ENCODE results near the gene EPAS1. TPM values are rescaled to one million over a fixed set of nuclear protein-coding genes. Genes with fewer than 3 reads are reported as not detected.

The EPAS1 gene
- total RNA-seq, 1 experiment from 2014 or later, result 77.3 TPM

DNA sequence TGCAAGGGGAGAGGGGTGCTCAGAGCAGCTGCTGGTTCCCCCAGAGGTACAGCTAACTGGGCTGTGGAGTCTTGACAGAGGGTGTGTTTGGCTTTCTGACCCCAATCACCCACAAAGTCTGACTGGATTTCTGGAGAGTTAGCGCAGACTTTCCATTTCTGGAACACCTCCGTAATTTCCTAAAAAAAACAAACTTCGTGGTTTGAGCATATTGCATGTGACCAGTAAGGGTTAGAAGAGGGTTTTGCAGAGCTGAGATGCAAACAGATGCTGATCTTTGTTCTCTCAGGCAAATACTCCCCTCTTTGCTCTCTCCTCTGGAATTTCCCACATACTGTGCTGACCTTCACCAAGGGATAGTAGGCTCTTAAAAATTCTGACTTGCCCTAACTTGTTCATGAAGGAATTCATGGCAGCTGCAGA is 137.7 kb downstream of the EPAS1 start:
- no peak overlapping the region for H3K4me3 Mint-ChIP-seq (ENCODE audit: unreplicated experiment)

DNA sequence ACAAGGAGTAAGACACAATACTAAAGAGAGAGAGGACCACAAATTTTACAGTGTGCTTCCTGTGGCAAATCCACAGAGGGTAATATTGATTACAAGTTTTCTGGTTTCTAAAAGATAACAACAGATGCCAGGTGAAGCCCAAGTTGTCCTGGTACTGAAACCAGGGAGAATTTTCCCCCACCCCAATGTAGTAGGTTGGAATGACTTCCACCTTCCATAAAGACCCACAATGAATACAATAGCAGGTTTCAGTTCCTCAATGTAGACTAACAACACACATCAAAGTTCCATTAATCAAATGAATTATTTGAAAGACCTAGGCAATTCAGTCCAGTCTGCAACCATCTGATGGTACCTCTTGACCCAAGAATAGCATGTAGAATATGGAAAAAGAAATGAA is 138.1 kb downstream of the EPAS1 start:
- Mint-ChIP-seq H3K27me3 (ENCODE audit: insufficient read depth, unreplicated experiment) (peaks cover 2% of the 10 kb centered on the region), H3K27ac (ENCODE audit: unreplicated experiment) (peak overlapping the region; percentile 22), H3K4me1 (ENCODE audit: low read depth, unreplicated experiment) (peaks cover 27% of the 10 kb centered on the region), H3K36me3 (ENCODE audit: insufficient read depth, unreplicated experiment) (no peaks in the 10 kb centered on the region), H3K4me3 (ENCODE audit: unreplicated experiment) (no peak overlapping the region), H3K9me3 (ENCODE audit: unreplicated experiment) (peaks cover 17% of the 10 kb centered on the region)
- CTCF ChIA-PET, result no interaction called here
- TF ChIP-seq, protein P1, sequence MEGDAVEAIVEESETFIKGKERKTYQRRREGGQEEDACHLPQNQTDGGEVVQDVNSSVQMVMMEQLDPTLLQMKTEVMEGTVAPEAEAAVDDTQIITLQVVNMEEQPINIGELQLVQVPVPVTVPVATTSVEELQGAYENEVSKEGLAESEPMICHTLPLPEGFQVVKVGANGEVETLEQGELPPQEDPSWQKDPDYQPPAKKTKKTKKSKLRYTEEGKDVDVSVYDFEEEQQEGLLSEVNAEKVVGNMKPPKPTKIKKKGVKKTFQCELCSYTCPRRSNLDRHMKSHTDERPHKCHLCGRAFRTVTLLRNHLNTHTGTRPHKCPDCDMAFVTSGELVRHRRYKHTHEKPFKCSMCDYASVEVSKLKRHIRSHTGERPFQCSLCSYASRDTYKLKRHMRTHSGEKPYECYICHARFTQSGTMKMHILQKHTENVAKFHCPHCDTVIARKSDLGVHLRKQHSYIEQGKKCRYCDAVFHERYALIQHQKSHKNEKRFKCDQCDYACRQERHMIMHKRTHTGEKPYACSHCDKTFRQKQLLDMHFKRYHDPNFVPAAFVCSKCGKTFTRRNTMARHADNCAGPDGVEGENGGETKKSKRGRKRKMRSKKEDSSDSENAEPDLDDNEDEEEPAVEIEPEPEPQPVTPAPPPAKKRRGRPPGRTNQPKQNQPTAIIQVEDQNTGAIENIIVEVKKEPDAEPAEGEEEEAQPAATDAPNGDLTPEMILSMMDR (IDR thresholded peaks at IDR 0.05; ENCODE audit: insufficient read depth in 1 of 2, low read depth in 1 of 2, low read length in 1 of 2, severe bottlenecking in 1 of 2, unreplicated experiment in 1 of 2), result no peak
- no peak for DNase-seq
- H3K27me3 ChIP-seq (replicated peaks; ENCODE audit: control insufficient read depth, insufficient read depth, low read length), result no peaks in the 10 kb centered on the region
- peaks cover 23% of the 10 kb centered on the region for H3K4me1 ChIP-seq
- no peaks in the 10 kb centered on the region for H3K36me3 ChIP-seq (ENCODE audit: control insufficient read depth, insufficient read depth, low read length)
- H3K4me3 ChIP-seq (ENCODE audit: low read depth, low read length), result no peak overlapping the region
- BruUV-seq (replicated peaks), result no TSS peak
- intact Hi-C loops (cut with micrococcal nuclease; ENCODE audit: unreplicated experiment), result no loop called here
- POLR2A ChIA-PET, result interaction anchor here (1.3 kb wide), 1 partner anchor 26 kb away, joined by 3 read pairs; no protein-coding TSS in a partner anchor
- no peaks in the 10 kb centered on the region for H3K9me3 ChIP-seq

More for the DNA sequence above, 137.7 kb downstream of the EPAS1 start:
- POLR2A ChIA-PET, result interaction anchor here (1.3 kb wide), 1 partner anchor 26 kb away, joined by 3 read pairs; no protein-coding TSS in a partner anchor
- Histone ChIP-seq H3K36me3 (ENCODE audit: control insufficient read depth, insufficient read depth, low read length) (no peaks in the 10 kb centered on the region), H3K4me3 (ENCODE audit: low read depth, low read length) (no peak overlapping the region), H3K4me1 (peaks cover 23% of the 10 kb centered on the region), H3K27me3 (replicated peaks; ENCODE audit: control insufficient read depth, insufficient read depth, low read length) (no peaks in the 10 kb centered on the region), H3K9me3 (no peaks in the 10 kb centered on the region)
- no peak for DNase-seq
- H3K9me3 Mint-ChIP-seq (ENCODE audit: unreplicated experiment), result peaks cover 17% of the 10 kb centered on the region
- intact Hi-C loops (cut with micrococcal nuclease; ENCODE audit: unreplicated experiment), result no loop called here
- TF ChIP-seq, protein P1 (IDR thresholded peaks at IDR 0.05; ENCODE audit: insufficient read depth in 1 of 2, low read depth in 1 of 2, low read length in 1 of 2, severe bottlenecking in 1 of 2, unreplicated experiment in 1 of 2), result no peak
- H3K27ac Mint-ChIP-seq (ENCODE audit: unreplicated experiment), result peak overlapping the region; percentile 22
- H3K4me1 Mint-ChIP-seq (ENCODE audit: low read depth, unreplicated experiment), result peaks cover 25% of the 10 kb centered on the region
- peaks cover 2% of the 10 kb centered on the region for H3K27me3 Mint-ChIP-seq (ENCODE audit: insufficient read depth, unreplicated experiment)
- H3K36me3 Mint-ChIP-seq (ENCODE audit: insufficient read depth, unreplicated experiment), result no peaks in the 10 kb centered on the region
- BruUV-seq (replicated peaks), result no TSS peak
- CTCF ChIA-PET, result interaction anchor here (1.2 kb wide), 1 partner anchor 26 kb away, joined by 3 read pairs; no protein-coding TSS in a partner anchor

DNA sequence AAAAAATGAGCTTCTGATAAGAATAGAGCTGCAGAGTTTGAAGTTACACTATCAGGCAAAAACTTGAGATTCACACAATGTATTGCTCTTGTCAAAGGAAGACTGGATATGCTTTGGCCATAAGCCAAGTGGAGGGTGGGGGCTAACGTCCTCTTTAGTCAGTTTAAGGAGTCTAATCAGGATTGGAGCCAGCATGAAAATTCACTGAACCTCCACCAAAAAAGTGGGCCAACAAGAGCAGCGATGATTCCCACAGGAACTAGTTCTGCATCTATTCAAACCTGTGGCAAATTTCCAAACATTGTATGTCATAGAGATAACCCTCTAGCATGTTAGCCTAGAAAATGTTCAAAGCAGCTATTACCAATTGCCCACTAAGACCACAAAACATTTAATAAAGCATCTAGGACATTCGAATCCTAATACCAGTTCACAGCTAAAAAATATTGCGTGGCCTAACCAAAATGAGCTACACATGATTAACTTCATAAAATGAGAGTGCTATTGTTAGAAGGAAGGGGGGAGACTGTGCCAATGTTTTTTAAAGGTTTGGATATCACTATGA is 138.7 kb downstream of the EPAS1 start:
- H3K4me1 Mint-ChIP-seq (ENCODE audit: low read depth, unreplicated experiment), result peaks cover 27% of the 10 kb centered on the region
- Histone ChIP-seq H3K9me3 (no peaks in the 10 kb centered on the region), H3K4me1 (peaks cover 23% of the 10 kb centered on the region), H3K4me3 (ENCODE audit: low read depth, low read length) (no peak overlapping the region), H3K27me3 (replicated peaks; ENCODE audit: control insufficient read depth, insufficient read depth, low read length) (no peaks in the 10 kb centered on the region), H3K36me3 (ENCODE audit: control insufficient read depth, insufficient read depth, low read length) (no peaks in the 10 kb centered on the region)
- H3K4me3 Mint-ChIP-seq (ENCODE audit: unreplicated experiment), result no peak overlapping the region
- H3K27ac Mint-ChIP-seq (ENCODE audit: unreplicated experiment), result no peak overlapping the region
- BruUV-seq (replicated peaks), result no TSS peak
- CTCF ChIA-PET, result no interaction called here
- H3K27me3 Mint-ChIP-seq (ENCODE audit: insufficient read depth, unreplicated experiment), result peaks cover 2% of the 10 kb centered on the region
- DNase-seq, result no peak
- TF ChIP-seq, protein P1 (IDR thresholded peaks at IDR 0.05; ENCODE audit: insufficient read depth in 1 of 2, low read depth in 1 of 2, low read length in 1 of 2, severe bottlenecking in 1 of 2, unreplicated experiment in 1 of 2), result no peak
- POLR2A ChIA-PET, result interaction anchor here (1.3 kb wide), 1 partner anchor 27 kb away, joined by 3 read pairs; no protein-coding TSS in a partner anchor
- peaks cover 17% of the 10 kb centered on the region for H3K9me3 Mint-ChIP-seq (ENCODE audit: unreplicated experiment)
- intact Hi-C loops (cut with micrococcal nuclease; ENCODE audit: unreplicated experiment), result no loop called here
- H3K36me3 Mint-ChIP-seq (ENCODE audit: insufficient read depth, unreplicated experiment), result no peaks in the 10 kb centered on the region

Other genes starting within 250 kb of the EPAS1 start
- gene TMEM247, start 182.2 kb downstream of the EPAS1 start, total RNA-seq (2022), result not detected in 2 replicates
- gene RHOQ, start 245.1 kb downstream of the EPAS1 start, total RNA-seq (2022), result 25.8 and 28.1 TPM in 2 replicates
- gene ATP6V1E2, start 245.2 kb downstream of the EPAS1 start, total RNA-seq (2022), result 9.1 and 10.3 TPM in 2 replicates